ENCODE results near the gene OR10K1.
"Not testable (repeated sequence)": the region's sequence is repeated elsewhere in the genome, so short reads cannot be mapped to it uniquely, and the experiment has no call there.

The OR10K1 gene

GRCh38 chr1:158461534-158461933, at the start of gene OR10K1:
Gene OR10K1 (plus strand): TSS chr1:158461834. CDS start chr1:158465562, 3,728 bp downstream.
- DNase-seq (ENCODE audit: low read depth): no peak

GRCh38 chr1:158414651-158415345, 46.8 kb upstream of the OR10K1 start:
- DNase-seq (ENCODE audit: low read depth): no peak

- no peak for DNase-seq (ENCODE audit: low read depth)
These were observed 44.0 kb upstream of the OR10K1 start for GRCh38 chr1:158417586-158417985.

GRCh38 chr1:158422212-158422611, 39.4 kb upstream of the OR10K1 start:
- DNase-seq (ENCODE audit: low read depth): no peak

- DNase-seq (ENCODE audit: low read depth): no peak
These were observed 36.6 kb upstream of the OR10K1 start for GRCh38 chr1:158425027-158425426.

- no peak for DNase-seq (ENCODE audit: low read depth)
These were observed 35.5 kb upstream of the OR10K1 start, which contains the start of gene OR10K2 for GRCh38 chr1:158426137-158426536. Gene OR10K2 (minus strand): TSS chr1:158426237. CDS start chr1:158420866, 5,371 bp downstream.

- not testable (repeated sequence) for DNase-seq (ENCODE audit: low read depth)
These were observed 31.5 kb upstream of the OR10K1 start for GRCh38 chr1:158430163-158430562.

GRCh38 chr1:158434741-158435140, 26.9 kb upstream of the OR10K1 start:
- DNase-seq (ENCODE audit: low read depth): no peak

GRCh38 chr1:158445376-158445775, 16.3 kb upstream of the OR10K1 start:
- DNase-seq (ENCODE audit: low read depth): no peak

- no peak for DNase-seq (ENCODE audit: low read depth)
These were observed 7.1 kb upstream of the OR10K1 start for GRCh38 chr1:158454537-158454936.

- DNase-seq (ENCODE audit: low read depth): no peak
These were observed 4.4 kb upstream of the OR10K1 start for GRCh38 chr1:158457246-158457645.

GRCh38 chr1:158458263-158458662, 3.4 kb upstream of the OR10K1 start:
- no peak for DNase-seq (ENCODE audit: low read depth)

GRCh38 chr1:158471920-158472319, 10.3 kb downstream of the OR10K1 start, which contains the start of gene OR10R2:
Gene OR10R2 (plus strand): TSS chr1:158472220. CDS start chr1:158472326, 106 bp downstream.
- no peak for DNase-seq (ENCODE audit: low read depth)

GRCh38 chr1:158485455-158485854, 23.8 kb downstream of the OR10K1 start:
- no peak for DNase-seq (ENCODE audit: low read depth)

- DNase-seq (ENCODE audit: low read depth): no peak
These were observed 29.7 kb downstream of the OR10K1 start for GRCh38 chr1:158491316-158491715.

- no peak for DNase-seq (ENCODE audit: low read depth)
These were observed 31.4 kb downstream of the OR10K1 start for GRCh38 chr1:158493054-158493453.

GRCh38 chr1:158494796-158495195, 33.2 kb downstream of the OR10K1 start:
- no peak for DNase-seq (ENCODE audit: low read depth)

- DNase-seq (ENCODE audit: low read depth): no peak
These were observed 34.7 kb downstream of the OR10K1 start for GRCh38 chr1:158496374-158496773.

GRCh38 chr1:158506369-158506987, 44.8 kb downstream of the OR10K1 start:
- peak; percentile 1 for DNase-seq (ENCODE audit: low read depth)

- DNase-seq (ENCODE audit: low read depth): no peak
These were observed 45.9 kb downstream of the OR10K1 start for GRCh38 chr1:158507511-158507910.

GRCh38 chr1:158509471-158510156, 48.0 kb downstream of the OR10K1 start:
- DNase-seq (ENCODE audit: low read depth): no peak

- no peak for DNase-seq (ENCODE audit: low read depth)
These were observed 55.3 kb downstream of the OR10K1 start for GRCh38 chr1:158516966-158517365.
